Liver (tissue), 3 donors: ENCODE data around the gene SMOC1.

Experiments used
- CTCF ChIP-seq: fragments of 150-350 bp; IDR thresholded peaks from 2 replicates; pipeline ENCODE4 v1.5.1; 2017; ENCODE audit warnings: improper control_type of control experiment, low read depth, low read length; ENCODE audit not compliant: missing input control
- EGR1 ChIP-seq, 2 donors: IDR thresholded peaks; 2 replicates each; pipeline ENCODE4 v1.6.1; 2016 to 2018; ENCODE audit warnings: antibody characterized with exemption in 2 of 2, low read depth in 2 of 2
- MAX ChIP-seq: IDR thresholded peaks from 2 replicates; pipeline ENCODE4 v1.6.1; 2016; ENCODE audit warnings: antibody characterized with exemption
- RAD21 ChIP-seq, 2 donors: IDR thresholded peaks; 2 replicates each; pipeline ENCODE4 v1.6.1; 2016; ENCODE audit warnings: antibody characterized with exemption in 2 of 2, mild to moderate bottlenecking in 2 of 2
- REST ChIP-seq: IDR thresholded peaks from 2 replicates; pipeline ENCODE4 v1.6.1; 2016; ENCODE audit warnings: antibody characterized with exemption, mild to moderate bottlenecking
- YY1 ChIP-seq: IDR thresholded peaks from 2 replicates; pipeline ENCODE4 v1.6.1; 2016; ENCODE audit warnings: antibody characterized with exemption, mild to moderate bottlenecking
- donor health status: healthy.
- donor health status: healthy.

- TF ChIP-seq CTCF (no peak), YY1 (no peak), EGR1 (IDR thresholded peaks at IDR 0.05; ENCODE audit: low read depth in 2 of 2) (no peak), MAX (no peak), REST (no peak), RAD21 (IDR thresholded peaks at IDR 0.05) (no peak)
Observed at GRCh38 chr14:69973846-69974245, 94.6 kb downstream of the SMOC1 start.
